ENCODE measurements around the gene THRAP3.

- TF ChIP-seq CTCF (conservative IDR thresholded peaks at IDR 0.05; ENCODE audit: low read depth, low read length) (no peak), EZH2 (IDR thresholded peaks at IDR 0.05; ENCODE audit: borderline replicate concordance, low read depth, low read length, poor library complexity, severe bottlenecking) (no peak)
These were observed 81.0 kb downstream of the THRAP3 start for GRCh38 chr1:36304970-36305914.
